Esophagus mucosa (tissue), 1 donor: Measurements from ENCODE around the gene AOAH. TPM values are rescaled to one million over a fixed set of nuclear protein-coding genes. Genes with fewer than 3 reads are reported as not detected.
"Not testable (repeated sequence)": the region's sequence is repeated elsewhere in the genome, so short reads cannot be mapped to it uniquely, and the experiment has no call there.

Source experiments
- ATAC-seq: fragments of 200-7000 bp; cut with Tn5 transposase; one replicate; pipeline ENCODE4 v1.9.1; 2020
- total RNA-seq: library from RNA; stranded (reverse); gene quantifications from one replicate; pipeline ENCODE4 v1.2.4, GENCODE V29; 2023
- donor health status: DM: yes; HTN: yes; CAD: no.

AOAH gene
- total RNA-seq, 1 donor from 2014 or later, result 1.7 TPM

- ATAC-seq, result not testable (repeated sequence)
Measured at GRCh38 chr7:36504617-36505016, 219.7 kb downstream of the AOAH start.

- ATAC-seq, result not testable (repeated sequence)
Measured at GRCh38 chr7:36504216-36504615, 220.1 kb downstream of the AOAH start.

- peak; percentile 88 for ATAC-seq
Measured at GRCh38 chr7:36497775-36498174, 226.5 kb downstream of the AOAH start.

- ATAC-seq, result peak; percentile 83
Measured at GRCh38 chr7:36497176-36497575, 227.1 kb downstream of the AOAH start.

- no peak for ATAC-seq
Measured at GRCh38 chr7:36496576-36496975, 227.7 kb downstream of the AOAH start.

GRCh38 chr7:36491317-36491716, 233.0 kb downstream of the AOAH start:
- ATAC-seq, result no peak

- no peak for ATAC-seq
Measured at GRCh38 chr7:36490419-36490830, 233.9 kb downstream of the AOAH start.

- ATAC-seq, result not testable (repeated sequence)
Measured at GRCh38 chr7:36488672-36489071, 235.6 kb downstream of the AOAH start.

- ATAC-seq, result peak; percentile 76
Measured at GRCh38 chr7:36487756-36488336, 236.4 kb downstream of the AOAH start.

GRCh38 chr7:36486336-36486735, 238.0 kb downstream of the AOAH start:
- ATAC-seq, result no peak

GRCh38 chr7:36484265-36484664, 240.0 kb downstream of the AOAH start:
- no peak for ATAC-seq

GRCh38 chr7:36483853-36484252, 240.4 kb downstream of the AOAH start:
- ATAC-seq, result not testable (repeated sequence)

- no peak for ATAC-seq
Measured at GRCh38 chr7:36478745-36479144, 245.5 kb downstream of the AOAH start.

GRCh38 chr7:36475381-36475780, 248.9 kb downstream of the AOAH start:
- ATAC-seq, result no peak

GRCh38 chr7:36475011-36475342, 249.3 kb downstream of the AOAH start:
- no peak for ATAC-seq

GRCh38 chr7:36474283-36475010, 249.8 kb downstream of the AOAH start:
- ATAC-seq, result no peak

- peak; percentile 71 for ATAC-seq
Measured at GRCh38 chr7:36473454-36474282, 250.6 kb downstream of the AOAH start.

- ATAC-seq, result no peak
Measured at GRCh38 chr7:36472141-36472729, 252.1 kb downstream of the AOAH start.

- no peak for ATAC-seq
Measured at GRCh38 chr7:36469236-36469635, 255.1 kb downstream of the AOAH start.

- no peak for ATAC-seq
Measured at GRCh38 chr7:36468370-36469101, 255.8 kb downstream of the AOAH start.

GRCh38 chr7:36466001-36466400, 258.3 kb downstream of the AOAH start:
- not testable (repeated sequence) for ATAC-seq

- ATAC-seq, result no peak
Measured at GRCh38 chr7:36464271-36464670, 260.0 kb downstream of the AOAH start.
